CD14-positive monocyte (primary cell): ENCODE data around the gene ADAR. TPM values are rescaled to one million over a fixed set of nuclear protein-coding genes. Genes with fewer than 3 reads are reported as not detected.
A peak's percentile ranks its signal among the peaks of the same experiment; 100 is the strongest.

Source experiments
- DNase-seq, 3 donors: peaks; one replicate each; pipeline ENCODE4 v3.0.0-alpha.2; 2011 to 2022
- H2AFZ ChIP-seq: 2 replicates; pipeline ENCODE4 v1.6.0; 2012; ENCODE audit warnings: mild to moderate bottlenecking, low read depth, low read length, inconsistent platforms; ENCODE audit not compliant: insufficient read depth, poor library complexity, severe bottlenecking
- H3K27ac ChIP-seq, 2 donors: 1 replicate in 1 of 2; 2 replicates in 1 of 2; pipeline ENCODE4 v1.5.1; 2012 to 2013; ENCODE audit warnings: low read length in 2 of 2, control low read depth in 1 of 2, inconsistent platforms in 1 of 2, low read depth in 1 of 2, mild to moderate bottlenecking in 1 of 2
- H3K27me3 ChIP-seq, 2 donors: one replicate each; pipeline versions ENCODE4 v1.6.0 to v1.6.1; 2011 to 2013; ENCODE audit warnings: low read length in 2 of 2; ENCODE audit not compliant: control insufficient read depth in 2 of 2, insufficient read depth in 2 of 2
- H3K36me3 ChIP-seq, 2 donors: replicated peaks in 1 of 2; 1 replicate in 1 of 2; 2 replicates in 1 of 2; pipeline versions ENCODE4 v1.5.1 to v1.6.1; 2012 to 2013; ENCODE audit warnings: low read length in 2 of 2, control low read depth in 1 of 2, inconsistent platforms in 1 of 2, mild to moderate bottlenecking in 1 of 2; ENCODE audit not compliant: insufficient read depth in 2 of 2, control insufficient read depth in 1 of 2
- H3K4me1 ChIP-seq, 2 donors: 1 replicate in 1 of 2; 2 replicates in 1 of 2; pipeline versions ENCODE4 v1.5.1 to v1.6.1; 2012 to 2013; ENCODE audit warnings: low read length in 2 of 2, control low read depth in 1 of 2, inconsistent platforms in 1 of 2, mild to moderate bottlenecking in 1 of 2, moderate library complexity in 1 of 2; ENCODE audit not compliant: insufficient read depth in 2 of 2, control insufficient read depth in 1 of 2
- H3K4me2 ChIP-seq: replicated peaks from 2 replicates; pipeline ENCODE3; 2012; ENCODE audit warnings: low read length, moderate library complexity, mild to moderate bottlenecking; ENCODE audit not compliant: poor library complexity, severe bottlenecking; ENCODE audit errors: extremely low read depth
- H3K4me3 ChIP-seq, 3 experiments: fragments of 200-600 bp in 1 of 3; sonication (generic) in 1 of 3; replicated peaks in 1 of 3; 1 replicate in 2 of 3; 2 replicates in 1 of 3; pipeline ENCODE4 v1.5.1; 2011 to 2013; ENCODE audit warnings: low read length in 3 of 3, mild to moderate bottlenecking in 3 of 3, control low read depth in 2 of 3, low read depth in 2 of 3, inconsistent platforms in 1 of 3, moderate library complexity in 1 of 3
- H3K79me2 ChIP-seq: 2 replicates; pipeline ENCODE4 v1.6.0; 2012; ENCODE audit warnings: mild to moderate bottlenecking, control low read depth, inconsistent platforms, low read length, moderate library complexity; ENCODE audit not compliant: insufficient read depth
- H3K9ac ChIP-seq: 2 replicates; pipeline ENCODE4 v1.6.0; 2017; ENCODE audit warnings: low read length, mild to moderate bottlenecking; ENCODE audit not compliant: insufficient read depth, poor library complexity, severe bottlenecking
- H3K9me3 ChIP-seq, 2 donors: replicated peaks in 1 of 2; 1 replicate in 1 of 2; 2 replicates in 1 of 2; pipeline versions ENCODE4 v1.5.1 to v1.6.1; 2012 to 2013; ENCODE audit warnings: low read length in 2 of 2, control low read depth in 1 of 2; ENCODE audit not compliant: control insufficient read depth in 1 of 2, insufficient read depth in 1 of 2
- H4K20me1 ChIP-seq: 2 replicates; pipeline ENCODE4 v1.6.0; 2012; ENCODE audit warnings: mild to moderate bottlenecking, low read length, control low read depth, moderate library complexity; ENCODE audit not compliant: insufficient read depth
- H3K27ac Mint-ChIP-seq, 7 donors: one replicate each; pipeline ENCODE4 v1.8.0; 2020; ENCODE audit warnings: mild to moderate bottlenecking in 7 of 7, mixed read lengths in 7 of 7, moderate library complexity in 6 of 7, inconsistent platforms in 2 of 7
- H3K27me3 Mint-ChIP-seq, 3 donors: one replicate each; pipeline ENCODE4 v1.8.0; 2021 to 2022; ENCODE audit warnings: low read depth in 3 of 3, mild to moderate bottlenecking in 3 of 3, mixed read lengths in 3 of 3, moderate library complexity in 3 of 3, inconsistent platforms in 1 of 3
- H3K36me3 Mint-ChIP-seq, 2 donors: one replicate each; pipeline ENCODE4 v1.8.0; 2020; ENCODE audit warnings: mixed read lengths in 2 of 2, inconsistent platforms in 1 of 2, mild to moderate bottlenecking in 1 of 2
- H3K4me1 Mint-ChIP-seq: one replicate; pipeline ENCODE4 v1.8.0; 2020; ENCODE audit warnings: mild to moderate bottlenecking, mixed read lengths
- H3K4me3 Mint-ChIP-seq, 2 donors: one replicate each; pipeline ENCODE4 v1.8.0; 2020; ENCODE audit warnings: mild to moderate bottlenecking in 2 of 2, mixed read lengths in 2 of 2, moderate library complexity in 1 of 2
- H3K9me3 Mint-ChIP-seq, 7 donors: one replicate each; pipeline ENCODE4 v1.8.0; 2020 to 2022; ENCODE audit warnings: mixed read lengths in 7 of 7, mild to moderate bottlenecking in 6 of 7, moderate library complexity in 6 of 7, inconsistent platforms in 2 of 7
- CTCF ChIP-seq: fragments of 200-600 bp; IDR thresholded peaks from one replicate; pipeline ENCODE4 v1.8.0; 2022; ENCODE audit warnings: antibody characterized with exemption, mild to moderate bottlenecking
- WGBS: methylation state at CpG from one replicate; pipeline ENCODE4 v1.1.5; 2013; ENCODE audit warnings: missing lambda C conversion rate; ENCODE audit not compliant: insufficient coverage; 5-methylcytosine and 5-hydroxymethylcytosine counted together
- intact Hi-C, 2 donors: fragments of 100-400 bp; cut with micrococcal nuclease; formaldehyde crosslinking; loops; one replicate each; pipeline versions ENCODE4 v1.15.0 to v1.15.1; 2023
- polyA plus RNA-seq, 3 donors: library from polyadenylated mRNA; depleted of rRNA in 1 of 3; unstranded in 2 of 3; stranded (reverse) in 1 of 3; fragments of 300-500 nt in 2 of 3; fragments of >200 nt in 1 of 3; fragmentation: Illumina TruSeq in 2 of 3; gene quantifications; 1 replicate in 2 of 3; 2 replicates in 1 of 3; pipeline ENCODE4 v1.2.3, GENCODE V29; 2012 to 2021

The ADAR gene
- polyA plus RNA-seq, 3 donors, result 57.3 to 100 (median 91.6) TPM

DNA sequence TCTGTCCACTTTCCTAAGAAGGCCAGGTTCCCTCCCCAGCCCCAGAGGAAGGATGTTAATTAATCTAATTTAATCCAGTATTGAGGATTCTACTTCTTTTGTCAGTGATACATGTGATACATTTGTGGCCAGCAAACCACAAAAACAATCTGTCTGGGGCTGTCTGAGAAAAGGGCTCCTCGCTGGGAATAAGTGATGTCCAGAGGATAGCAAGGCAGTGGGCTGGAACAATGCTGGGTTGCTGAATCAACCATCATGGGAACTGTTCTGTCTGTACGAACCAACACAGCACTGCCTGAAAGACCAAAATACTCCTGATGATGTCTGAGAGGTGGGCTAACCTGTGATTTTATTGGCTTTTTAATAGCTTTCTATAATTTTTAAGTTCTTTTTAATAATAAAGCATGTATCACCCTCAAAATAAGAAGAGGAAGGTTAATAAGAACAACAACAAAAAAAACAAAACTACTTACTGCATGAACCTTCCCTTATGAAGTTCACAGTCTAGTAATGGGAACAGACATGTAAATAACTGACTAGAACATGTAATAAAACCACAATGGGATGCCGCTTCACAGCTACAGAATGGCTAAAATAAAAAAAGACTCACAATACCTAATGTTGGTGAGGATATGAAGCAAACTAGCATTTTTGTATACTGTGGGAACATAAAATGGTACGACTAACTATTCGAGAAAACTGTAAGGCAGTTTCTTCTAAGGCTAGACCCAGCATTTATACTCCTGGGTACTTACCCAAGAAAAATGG lies 11.4 kb upstream of the ADAR start:
- intact Hi-C loops, result no loop called here
- H2AFZ ChIP-seq, result no peak overlapping the region
- H3K36me3 ChIP-seq, result peaks cover 0 to 13% of the 10 kb centered on the region in 2 donors
- peaks cover 32% of the 10 kb centered on the region for H4K20me1 ChIP-seq
- no peak overlapping the region for H3K4me3 Mint-ChIP-seq
- peaks cover 14 to 32% of the 10 kb centered on the region in 2 donors for H3K36me3 Mint-ChIP-seq
- DNase-seq, result no peak
- H3K9me3 Mint-ChIP-seq, result peaks cover 0 to 2% (median 0%) of the 10 kb centered on the region in 7 donors
- H3K27me3 ChIP-seq, result no peaks in the 10 kb centered on the region
- peaks cover 0 to 3% (median 0%) of the 10 kb centered on the region in 3 donors for H3K27me3 Mint-ChIP-seq
- TF ChIP-seq CTCF, result no peak
- H3K4me2 ChIP-seq, result no peak overlapping the region
- H3K4me1 ChIP-seq, result peaks cover 13% of the 10 kb centered on the region in 2 donors
- no peak overlapping the region for H3K27ac ChIP-seq
- peaks cover 93% of the 10 kb centered on the region for H3K79me2 ChIP-seq
- no peak overlapping the region for H3K9ac ChIP-seq
- no peaks in the 10 kb centered on the region for H3K9me3 ChIP-seq
- peaks cover 27% of the 10 kb centered on the region for H3K4me1 Mint-ChIP-seq
- WGBS, result 67% methylated on average over 1 of the region's 5 CpGs
- no peak overlapping the region for H3K4me3 ChIP-seq
- peak overlapping the region in 2 of 7 donors; percentile 15 to 79 for H3K27ac Mint-ChIP-seq

DNA sequence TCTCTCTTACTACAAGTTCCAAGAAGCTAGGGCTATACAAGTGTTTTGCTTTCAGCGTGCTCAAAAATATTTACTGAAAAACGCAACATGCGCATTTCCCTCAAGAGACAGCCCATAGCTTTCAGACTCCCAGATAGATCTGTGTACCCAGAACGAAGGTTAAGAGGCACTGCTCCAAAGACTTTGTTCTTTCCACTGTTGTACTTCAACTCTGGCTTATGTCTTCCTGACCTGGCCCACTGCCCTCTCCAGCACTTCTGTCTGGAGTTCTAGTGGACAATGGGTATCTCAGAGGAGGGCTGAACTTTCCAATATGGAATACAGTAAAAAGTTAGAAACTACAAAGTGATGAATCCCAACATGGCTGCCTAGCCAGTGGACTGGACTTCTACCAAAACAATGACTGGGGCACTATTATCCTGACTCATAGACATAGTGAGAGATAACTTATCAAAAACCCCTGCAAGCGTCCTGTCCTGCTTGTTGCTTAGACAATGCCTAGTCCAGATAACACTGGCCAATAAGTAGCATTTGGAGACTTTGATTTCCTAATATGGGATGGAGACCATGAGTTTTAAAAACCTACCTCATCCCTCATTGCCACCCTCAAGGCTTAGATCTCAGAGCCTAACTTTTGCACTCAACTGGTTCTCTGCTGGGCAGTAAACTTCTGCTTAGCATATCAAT lies 8.8 kb upstream of the ADAR start:
- Histone ChIP-seq H3K4me3 (no peak overlapping the region), H3K36me3 (peaks cover 0 to 9% of the 10 kb centered on the region in 2 donors), H2AFZ (no peak overlapping the region), H3K9ac (no peak overlapping the region), H3K27me3 (no peaks in the 10 kb centered on the region), H3K79me2 (peaks cover 92% of the 10 kb centered on the region), H4K20me1 (peaks cover 25% of the 10 kb centered on the region), H3K9me3 (no peaks in the 10 kb centered on the region), H3K4me1 (peaks cover under 1 to 6% of the 10 kb centered on the region in 2 donors), H3K27ac (no peak overlapping the region), H3K4me2 (no peak overlapping the region)
- Mint-ChIP-seq H3K9me3 (no peaks in the 10 kb centered on the region), H3K27me3 (no peaks in the 10 kb centered on the region), H3K4me3 (no peak overlapping the region), H3K36me3 (peaks cover 9 to 19% of the 10 kb centered on the region in 2 donors), H3K4me1 (peaks cover 19% of the 10 kb centered on the region), H3K27ac (peak overlapping the region in 3 of 7 donors; percentile 7 to 40 (median 13))
- no peak for DNase-seq
- no peak for TF ChIP-seq CTCF
- WGBS, result 100% methylated on average over 4 of the region's 5 CpGs
- intact Hi-C loops, result no loop called here
